ENCODE measurements around the gene PHACTR3.

The PHACTR3 gene

GRCh38 chr20:59629141-59630045 is 25.1 kb downstream of the PHACTR3 start:
- Histone ChIP-seq H4K5ac (ENCODE audit: low read length) (no peak overlapping the region), H3K4me3 (ENCODE audit: low read length) (no peak overlapping the region), H3K9ac (ENCODE audit: low read length) (no peak overlapping the region), H3K27me3 (ENCODE audit: insufficient read depth, low read length, poor library complexity) (no peaks in the 10 kb centered on the region), H3K4ac (ENCODE audit: low read depth, low read length) (no peak overlapping the region), H3K56ac (ENCODE audit: low read length) (no peak overlapping the region), H3K36me3 (ENCODE audit: control insufficient read depth, insufficient read depth, low read length) (no peaks in the 10 kb centered on the region), H3K79me1 (ENCODE audit: low read length) (no peaks in the 10 kb centered on the region), H3K79me2 (ENCODE audit: control insufficient read depth, insufficient read depth, low read length) (no peaks in the 10 kb centered on the region), H3K23ac (ENCODE audit: low read length) (no peak overlapping the region), H3K18ac (ENCODE audit: low read length) (no peak overlapping the region), H4K8ac (ENCODE audit: low read depth, low read length) (no peak overlapping the region), H3K4me2 (ENCODE audit: low read length) (no peak overlapping the region), H2BK5ac (ENCODE audit: low read length) (no peak overlapping the region), H3K27ac (ENCODE audit: low read depth, low read length) (no peak overlapping the region), H2BK120ac (ENCODE audit: low read depth, low read length) (no peak overlapping the region), H3K4me1 (ENCODE audit: control insufficient read depth, low read depth, low read length) (no peaks in the 10 kb centered on the region), H2BK15ac (replicated peaks; ENCODE audit: low read depth) (no peak overlapping the region), H2AK5ac (ENCODE audit: low read length) (no peak overlapping the region)
- no CpG with 5 or more reads among the region's 16 CpGs for WGBS (ENCODE audit: extremely low coverage, insufficient coverage, low lambda C conversion rate)
- no peak for DNase-seq

- H3K18ac ChIP-seq (ENCODE audit: low read length) = no peak overlapping the region
- DNase-seq = no peak
- H3K79me1 ChIP-seq (ENCODE audit: low read length) = no peaks in the 10 kb centered on the region
- no peak overlapping the region for H2AK5ac ChIP-seq (ENCODE audit: low read length)
- H3K4ac ChIP-seq (ENCODE audit: low read depth, low read length) = no peak overlapping the region
- no peak overlapping the region for H3K9ac ChIP-seq (ENCODE audit: low read length)
- H4K5ac ChIP-seq (ENCODE audit: low read length) = no peak overlapping the region
- no peak overlapping the region for H2BK15ac ChIP-seq (replicated peaks; ENCODE audit: low read depth)
- H3K4me1 ChIP-seq (ENCODE audit: control insufficient read depth, low read depth, low read length) = no peaks in the 10 kb centered on the region
- H3K79me2 ChIP-seq (ENCODE audit: control insufficient read depth, insufficient read depth, low read length) = no peaks in the 10 kb centered on the region
- no peak overlapping the region for H2BK120ac ChIP-seq (ENCODE audit: low read depth, low read length)
- H3K4me2 ChIP-seq (ENCODE audit: low read length) = no peak overlapping the region
- no peak overlapping the region for H3K56ac ChIP-seq (ENCODE audit: low read length)
- H3K4me3 ChIP-seq (ENCODE audit: low read length) = no peak overlapping the region
- H4K8ac ChIP-seq (ENCODE audit: low read depth, low read length) = no peak overlapping the region
- no peaks in the 10 kb centered on the region for H3K36me3 ChIP-seq (ENCODE audit: control insufficient read depth, insufficient read depth, low read length)
- no peak overlapping the region for H3K23ac ChIP-seq (ENCODE audit: low read length)
- no peaks in the 10 kb centered on the region for H3K27me3 ChIP-seq (ENCODE audit: insufficient read depth, low read length, poor library complexity)
- H3K27ac ChIP-seq (ENCODE audit: low read depth, low read length) = no peak overlapping the region
- WGBS (ENCODE audit: extremely low coverage, insufficient coverage, low lambda C conversion rate) = no CpG with 5 or more reads among the region's 8 CpGs
- no peak overlapping the region for H2BK5ac ChIP-seq (ENCODE audit: low read length)
Observed at GRCh38 chr20:59630526-59630925, 26.2 kb downstream of the PHACTR3 start.

- H3K27me3 ChIP-seq (ENCODE audit: insufficient read depth, low read length, poor library complexity) = no peaks in the 10 kb centered on the region
- H3K36me3 ChIP-seq (ENCODE audit: control insufficient read depth, insufficient read depth, low read length) = no peaks in the 10 kb centered on the region
- no peak overlapping the region for H2AK5ac ChIP-seq (ENCODE audit: low read length)
- H3K27ac ChIP-seq (ENCODE audit: low read depth, low read length) = no peak overlapping the region
- no peak overlapping the region for H3K9ac ChIP-seq (ENCODE audit: low read length)
- no peak overlapping the region for H2BK120ac ChIP-seq (ENCODE audit: low read depth, low read length)
- no peak overlapping the region for H2BK5ac ChIP-seq (ENCODE audit: low read length)
- H3K79me2 ChIP-seq (ENCODE audit: control insufficient read depth, insufficient read depth, low read length) = no peaks in the 10 kb centered on the region
- H3K4me3 ChIP-seq (ENCODE audit: low read length) = no peak overlapping the region
- no peaks in the 10 kb centered on the region for H3K4me1 ChIP-seq (ENCODE audit: control insufficient read depth, low read depth, low read length)
- H3K23ac ChIP-seq (ENCODE audit: low read length) = no peak overlapping the region
- H4K8ac ChIP-seq (ENCODE audit: low read depth, low read length) = no peak overlapping the region
- no peak overlapping the region for H3K4ac ChIP-seq (ENCODE audit: low read depth, low read length)
- DNase-seq = no peak
- no peak overlapping the region for H3K18ac ChIP-seq (ENCODE audit: low read length)
- no peak overlapping the region for H3K56ac ChIP-seq (ENCODE audit: low read length)
- H4K5ac ChIP-seq (ENCODE audit: low read length) = no peak overlapping the region
- H2BK15ac ChIP-seq (replicated peaks; ENCODE audit: low read depth) = no peak overlapping the region
- no CpG with 5 or more reads among the region's 14 CpGs for WGBS (ENCODE audit: extremely low coverage, insufficient coverage, low lambda C conversion rate)
- no peaks in the 10 kb centered on the region for H3K79me1 ChIP-seq (ENCODE audit: low read length)
- no peak overlapping the region for H3K4me2 ChIP-seq (ENCODE audit: low read length)
Observed at GRCh38 chr20:59631751-59632540, 27.6 kb downstream of the PHACTR3 start.

- Histone ChIP-seq H3K79me1 (ENCODE audit: low read length) (no peaks in the 10 kb centered on the region), H2BK120ac (ENCODE audit: low read depth, low read length) (no peak overlapping the region), H3K23ac (ENCODE audit: low read length) (no peak overlapping the region), H3K27ac (ENCODE audit: low read depth, low read length) (no peak overlapping the region), H3K9ac (ENCODE audit: low read length) (no peak overlapping the region), H4K8ac (ENCODE audit: low read depth, low read length) (no peak overlapping the region), H3K4me1 (ENCODE audit: control insufficient read depth, low read depth, low read length) (no peaks in the 10 kb centered on the region), H3K36me3 (ENCODE audit: control insufficient read depth, insufficient read depth, low read length) (no peaks in the 10 kb centered on the region), H2AK5ac (ENCODE audit: low read length) (no peak overlapping the region), H3K18ac (ENCODE audit: low read length) (no peak overlapping the region), H2BK15ac (replicated peaks; ENCODE audit: low read depth) (no peak overlapping the region), H3K56ac (ENCODE audit: low read length) (no peak overlapping the region), H3K79me2 (ENCODE audit: control insufficient read depth, insufficient read depth, low read length) (no peaks in the 10 kb centered on the region), H3K4me2 (ENCODE audit: low read length) (no peak overlapping the region), H4K5ac (ENCODE audit: low read length) (no peak overlapping the region), H3K27me3 (ENCODE audit: insufficient read depth, low read length, poor library complexity) (no peaks in the 10 kb centered on the region), H3K4me3 (ENCODE audit: low read length) (no peak overlapping the region), H2BK5ac (ENCODE audit: low read length) (no peak overlapping the region), H3K4ac (ENCODE audit: low read depth, low read length) (no peak overlapping the region)
- no peak for DNase-seq
- WGBS (ENCODE audit: extremely low coverage, insufficient coverage, low lambda C conversion rate) = no CpG with 5 or more reads among the region's 8 CpGs
Observed at GRCh38 chr20:59632541-59633113, 28.3 kb downstream of the PHACTR3 start.

- no peak overlapping the region for H2BK15ac ChIP-seq (replicated peaks; ENCODE audit: low read depth)
- H4K8ac ChIP-seq (ENCODE audit: low read depth, low read length) = no peak overlapping the region
- no peaks in the 10 kb centered on the region for H3K36me3 ChIP-seq (ENCODE audit: control insufficient read depth, insufficient read depth, low read length)
- H3K79me2 ChIP-seq (ENCODE audit: control insufficient read depth, insufficient read depth, low read length) = no peaks in the 10 kb centered on the region
- no peak overlapping the region for H3K23ac ChIP-seq (ENCODE audit: low read length)
- H3K18ac ChIP-seq (ENCODE audit: low read length) = no peak overlapping the region
- no peaks in the 10 kb centered on the region for H3K4me1 ChIP-seq (ENCODE audit: control insufficient read depth, low read depth, low read length)
- H3K4me3 ChIP-seq (ENCODE audit: low read length) = no peak overlapping the region
- H3K4me2 ChIP-seq (ENCODE audit: low read length) = no peak overlapping the region
- no peak overlapping the region for H2BK5ac ChIP-seq (ENCODE audit: low read length)
- no peaks in the 10 kb centered on the region for H3K27me3 ChIP-seq (ENCODE audit: insufficient read depth, low read length, poor library complexity)
- no peak overlapping the region for H4K5ac ChIP-seq (ENCODE audit: low read length)
- H3K9ac ChIP-seq (ENCODE audit: low read length) = no peak overlapping the region
- H3K56ac ChIP-seq (ENCODE audit: low read length) = no peak overlapping the region
- H2BK120ac ChIP-seq (ENCODE audit: low read depth, low read length) = no peak overlapping the region
- no CpG with 5 or more reads among the region's 6 CpGs for WGBS (ENCODE audit: extremely low coverage, insufficient coverage, low lambda C conversion rate)
- H3K4ac ChIP-seq (ENCODE audit: low read depth, low read length) = no peak overlapping the region
- no peaks in the 10 kb centered on the region for H3K79me1 ChIP-seq (ENCODE audit: low read length)
- no peak for DNase-seq
- no peak overlapping the region for H3K27ac ChIP-seq (ENCODE audit: low read depth, low read length)
- H2AK5ac ChIP-seq (ENCODE audit: low read length) = no peak overlapping the region
Observed at GRCh38 chr20:59633656-59634251, 29.4 kb downstream of the PHACTR3 start.
